BJ (cell line): ENCODE measurements around the gene TCAP. TPM values are rescaled to one million over a fixed set of nuclear protein-coding genes. Genes with fewer than 3 reads are reported as not detected.

ENCODE experiments used
- CTCF ChIA-PET: fragments of 350-600 bp; formaldehyde crosslinking; extraction: SDS; loops from one replicate; lab custom pipeline; 2021; ENCODE audit warnings: antibody characterized with exemption, inconsistent platforms; lab: Yijun Ruan, JAX
- POLR2A ChIA-PET: fragments of 300-600 bp; sonication (Branson Sonifier 250); formaldehyde crosslinking; extraction: SDS; loops from one replicate; lab custom pipeline; 2021; ENCODE audit warnings: antibody characterized with exemption; lab: Charles Lee
- DNase-seq: peaks from one replicate; pipeline ENCODE4 v3.0.0-alpha.2; 2011; ENCODE audit warnings: low read depth
- H3K27me3 ChIP-seq: 2 replicates; pipeline ENCODE4 v1.6.0; 2011; ENCODE audit warnings: low read length; ENCODE audit not compliant: control insufficient read depth, insufficient read depth
- H3K36me3 ChIP-seq: 2 replicates; pipeline ENCODE4 v1.5.1; 2011; ENCODE audit warnings: low read length; ENCODE audit not compliant: control insufficient read depth, insufficient read depth
- H3K4me3 ChIP-seq: 2 replicates; pipeline ENCODE4 v1.5.1; 2011; ENCODE audit warnings: low read depth, mild to moderate bottlenecking, control low read depth, low read length
- CTCF ChIP-seq: IDR thresholded peaks from 2 replicates; pipeline ENCODE4 v1.5.1; 2011; ENCODE audit warnings: low read depth, mild to moderate bottlenecking, control low read depth, inconsistent platforms, low read length, moderate library complexity; ENCODE audit not compliant: insufficient read depth
- polyA plus RNA-seq: library from polyadenylated mRNA; depleted of rRNA; stranded (reverse); fragments of >200 nt; gene quantifications from 2 replicates; pipeline ENCODE4 v1.2.3, GENCODE V29; 2011; rRNA removed

Gene TCAP
- polyA plus RNA-seq, 1 experiment, result 0.22 TPM

DNA sequence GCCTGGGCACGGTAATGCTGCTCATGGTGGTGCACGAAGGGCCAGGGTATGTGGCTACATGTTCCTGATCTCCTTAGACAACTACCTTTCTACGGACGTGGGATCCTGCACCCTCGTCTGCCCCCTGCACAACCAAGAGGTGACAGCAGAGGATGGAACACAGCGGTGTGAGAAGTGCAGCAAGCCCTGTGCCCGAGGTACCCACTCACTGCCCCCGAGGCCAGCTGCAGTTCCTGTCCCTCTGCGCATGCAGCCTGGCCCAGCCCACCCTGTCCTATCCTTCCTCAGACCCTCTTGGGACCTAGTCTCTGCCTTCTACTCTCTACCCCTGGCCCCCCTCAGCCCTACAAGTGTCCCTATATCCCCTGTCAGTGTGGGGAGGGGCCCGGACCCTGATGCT, 46.7 kb downstream of the TCAP start:
- Histone ChIP-seq H3K27me3 (no peaks in the 10 kb centered on the region), H3K36me3 (peaks cover 48% of the 10 kb centered on the region), H3K4me3 (no peak overlapping the region)
- ChIA-PET POLR2A (no interaction called here), CTCF (interaction anchor here (1.6 to 2.3 kb wide), 2 partner anchors 18 to 88 kb away, joined by 3 to 7 read pairs; partner anchors contain the start of gene MIEN1)
- no peak for DNase-seq
- TF ChIP-seq CTCF, result no peak

GRCh38 chr17:39714234-39714633, 49.1 kb downstream of the TCAP start:
- no peak for TF ChIP-seq CTCF
- POLR2A ChIA-PET, result no interaction called here
- peaks cover 38% of the 10 kb centered on the region for H3K36me3 ChIP-seq
- H3K4me3 ChIP-seq, result no peak overlapping the region
- DNase-seq, result no peak
- H3K27me3 ChIP-seq, result no peaks in the 10 kb centered on the region
- CTCF ChIA-PET, result interaction anchor here (1.0 to 1.9 kb wide), 4 partner anchors 9 to 93 kb away, joined by 3 to 6 read pairs (median 4); partner anchors contain the start of genes MIEN1 and PNMT

GRCh38 chr17:39715375-39716072, 50.4 kb downstream of the TCAP start:
- H3K4me3 ChIP-seq, result no peak overlapping the region
- H3K27me3 ChIP-seq, result no peaks in the 10 kb centered on the region
- TF ChIP-seq CTCF, result no peak
- DNase-seq, result no peak
- POLR2A ChIA-PET, result no interaction called here
- CTCF ChIA-PET, result interaction anchor here (1.0 to 1.9 kb wide), 3 partner anchors 11 to 94 kb away, joined by 3 to 6 read pairs (median 5); partner anchors contain the start of gene MIEN1
- H3K36me3 ChIP-seq, result peaks cover 33% of the 10 kb centered on the region

Other genes starting within 250 kb of the TCAP start
- gene MED1, start 214.1 kb upstream of the TCAP start, polyA plus RNA-seq, result 22.9 and 33.3 TPM in 2 replicates
- gene CDK12, start 203.9 kb upstream of the TCAP start, polyA plus RNA-seq, result 16.6 and 19.1 TPM in 2 replicates
- not detected in 2 replicates for gene NEUROD2, start 57.4 kb upstream of the TCAP start, polyA plus RNA-seq
- not detected in 2 replicates for gene PPP1R1B, start 38.4 kb upstream of the TCAP start, polyA plus RNA-seq
- 51.6 and 93.8 TPM in 2 replicates for gene STARD3, start 28.2 kb upstream of the TCAP start, polyA plus RNA-seq
- gene PNMT, start 3.1 kb downstream of the TCAP start, polyA plus RNA-seq, result not detected in 2 replicates
- 11.4 and 20.3 TPM in 2 replicates for gene PGAP3, start 22.7 kb downstream of the TCAP start, polyA plus RNA-seq
- gene ERBB2, start 34.7 kb downstream of the TCAP start, polyA plus RNA-seq, result 22.8 and 35.4 TPM in 2 replicates
- 61.4 and 78.9 TPM in 2 replicates for gene MIEN1, start 65.2 kb downstream of the TCAP start, polyA plus RNA-seq
- 0.09 and 0.23 TPM in 2 replicates for gene GRB7, start 72.6 kb downstream of the TCAP start, polyA plus RNA-seq
- not detected in 2 replicates for gene IKZF3, start 199.0 kb downstream of the TCAP start, polyA plus RNA-seq
- gene ZPBP2, start 202.9 kb downstream of the TCAP start, polyA plus RNA-seq, result not detected in 2 replicates